ENCODE results near the gene BBS5. TPM values are rescaled to one million over a fixed set of nuclear protein-coding genes. Genes with fewer than 3 reads are reported as not detected.
A peak's percentile ranks its signal among the peaks of the same experiment; 100 is the strongest.

The BBS5 gene
- total and polyA plus RNA-seq, 7 donors: 3.7 to 12.3 (median 9.0) TPM

- H3K27ac ChIP-seq: no peak overlapping the region
- intact Hi-C loops (cut with DNase I): loop anchor here in 1 of 2 donors (5.0 kb wide), 1 partner anchor 93 kb away; no protein-coding TSS in a partner anchor
- H3K4me3 ChIP-seq: no peak overlapping the region
- WGBS, 3 donors: 96 to 100% (median 96%) methylated on average over 1 of the region's 1 CpG
- no peaks in the 10 kb centered on the region for H3K36me3 ChIP-seq (ENCODE audit: insufficient read depth in 1 of 2, low read depth in 1 of 2)
- H3K4me1 ChIP-seq: no peaks in the 10 kb centered on the region
- H3K27me3 ChIP-seq (ENCODE audit: insufficient read depth in 3 of 3, low read length in 2 of 3): no peaks in the 10 kb centered on the region
- H3K9me3 ChIP-seq: no peaks in the 10 kb centered on the region
- DNase-seq: no peak
- ATAC-seq: peak in 1 of 4 donors; percentile 59
- no peak for TF ChIP-seq CTCF (IDR thresholded peaks at IDR 0.05)
These were observed 10.5 kb upstream of the BBS5 start for GRCh38 chr2:169468841-169469240.

- TF ChIP-seq CTCF (IDR thresholded peaks at IDR 0.05): no peak
- no peak overlapping the region for H3K27ac ChIP-seq
- no peaks in the 10 kb centered on the region for H3K4me1 ChIP-seq
- WGBS, 3 donors: 64 to 83% (median 77%) methylated on average over 3 of the region's 3 CpGs
- H3K4me3 ChIP-seq: no peak overlapping the region
- no peaks in the 10 kb centered on the region for H3K27me3 ChIP-seq (ENCODE audit: insufficient read depth in 3 of 3, low read length in 2 of 3)
- intact Hi-C loops (cut with DNase I): loop anchor here (5.0 to 10.0 kb wide), 2 partner anchors 92 to 325 kb away; partner anchors contain the start of gene SSB (in 1 of the 2)
- no peaks in the 10 kb centered on the region for H3K36me3 ChIP-seq (ENCODE audit: insufficient read depth in 1 of 2, low read depth in 1 of 2)
- H3K9me3 ChIP-seq: no peaks in the 10 kb centered on the region
- ATAC-seq (no peak), DNase-seq (no peak)
These were observed 9.2 kb upstream of the BBS5 start for GRCh38 chr2:169469952-169470572.

- no peaks in the 10 kb centered on the region for H3K27me3 ChIP-seq (ENCODE audit: insufficient read depth in 3 of 3, low read length in 2 of 3)
- WGBS, 3 donors: 74 to 86% (median 83%) methylated on average over 1 of the region's 1 CpG
- no peak for ATAC-seq
These were observed 7.0 kb upstream of the BBS5 start for GRCh38 chr2:169472249-169472648.

GRCh38 chr2:169476459-169476858 is 2.8 kb upstream of the BBS5 start:
- Histone ChIP-seq H3K27me3 (ENCODE audit: insufficient read depth in 3 of 3, low read length in 2 of 3) (no peaks in the 10 kb centered on the region), H3K27ac (no peak overlapping the region), H3K9me3 (no peaks in the 10 kb centered on the region), H3K4me3 (no peak overlapping the region), H3K36me3 (ENCODE audit: insufficient read depth in 1 of 2, low read depth in 1 of 2) (no peaks in the 10 kb centered on the region), H3K4me1 (peaks cover 21% of the 10 kb centered on the region)
- DNase-seq (no peak), ATAC-seq (no peak)
- intact Hi-C loops (cut with DNase I): loop anchor here in 1 of 2 donors (10.0 kb wide), 1 partner anchor 318 kb away; the partner anchor contains the start of gene SSB
- WGBS, 3 donors: 52 to 66% (median 60%) methylated on average over 3 of the region's 3 CpGs
- TF ChIP-seq CTCF (IDR thresholded peaks at IDR 0.05): no peak

More at GRCh38 chr2:169472249-169472648, 7.0 kb upstream of the BBS5 start:
- Histone ChIP-seq H3K9me3 (no peaks in the 10 kb centered on the region), H3K4me1 (no peaks in the 10 kb centered on the region), H3K4me3 (no peak overlapping the region), H3K36me3 (ENCODE audit: insufficient read depth in 1 of 2, low read depth in 1 of 2) (no peaks in the 10 kb centered on the region), H3K27ac (no peak overlapping the region)
- intact Hi-C loops (cut with DNase I): loop anchor here in 1 of 2 donors (10.0 kb wide), 1 partner anchor 323 kb away; the partner anchor contains the start of gene SSB
- DNase-seq: no peak
- no peak for TF ChIP-seq CTCF (IDR thresholded peaks at IDR 0.05)
